HPDE6-E6E7 (cell line): ENCODE results near the gene CYP2E1.
"Not testable (repeated sequence)": the region's sequence is repeated elsewhere in the genome, so short reads cannot be mapped to it uniquely, and the experiment has no call there.

ENCODE experiments used
- DNase-seq: peaks from one replicate; pipeline ENCODE4 v3.0.0; 2011; ENCODE audit warnings: missing footprints; ENCODE audit errors: extremely low spot score

Gene CYP2E1

DNA sequence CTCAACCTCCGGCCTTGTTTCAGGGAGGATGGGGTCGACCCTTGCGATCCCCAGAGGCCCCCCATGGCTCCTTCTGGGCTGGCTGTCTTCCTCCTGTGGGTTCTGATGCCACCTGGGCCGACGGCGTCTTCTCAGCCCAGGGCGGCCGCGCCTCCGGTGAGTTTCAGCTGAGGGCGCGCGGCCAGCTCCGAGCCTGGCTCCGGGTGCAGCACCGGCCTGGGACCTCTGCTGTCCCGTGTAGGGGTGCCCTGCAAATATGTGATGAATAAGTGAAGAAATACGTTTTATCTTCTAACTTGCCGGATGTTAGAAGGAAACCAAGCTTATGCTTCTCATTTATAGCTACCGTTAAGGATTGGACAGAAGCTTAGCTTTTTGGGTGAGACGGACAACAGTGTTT lies 42.6 kb downstream of the CYP2E1 start:
- DNase-seq = not testable (repeated sequence)

- DNase-seq = not testable (repeated sequence)
Observed at GRCh38 chr10:133572055-133572454, 44.9 kb downstream of the CYP2E1 start.

DNA sequence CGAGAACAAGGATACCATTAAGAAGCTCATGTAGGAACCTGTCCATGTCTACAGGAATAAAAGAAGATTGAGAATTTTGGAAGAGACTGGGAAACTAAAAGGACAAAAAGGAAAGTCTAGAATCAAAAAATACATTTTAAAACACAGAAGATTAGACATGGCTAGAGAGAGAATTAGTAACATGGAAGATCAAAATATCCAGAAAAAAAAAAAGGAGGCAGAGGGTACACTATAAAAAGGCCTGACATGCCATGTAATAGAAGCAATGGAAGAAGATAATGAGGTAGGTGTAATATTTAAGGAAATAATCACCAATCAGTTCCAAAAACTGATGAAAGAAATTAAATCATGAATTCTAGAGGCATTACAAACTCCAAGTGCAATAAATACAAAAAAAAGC lies 46.3 kb downstream of the CYP2E1 start:
- not testable (repeated sequence) for DNase-seq

GRCh38 chr10:133577037-133577436 lies 49.9 kb downstream of the CYP2E1 start:
- not testable (repeated sequence) for DNase-seq
